ENCODE results near the gene EVL.

The EVL gene

GRCh38 chr14:100149851-100150611, 84.8 kb downstream of the EVL start:
- no peak for TF ChIP-seq CTCF (conservative IDR thresholded peaks at IDR 0.05; ENCODE audit: control insufficient read depth, insufficient read depth, low read depth, low read length)
- no peak overlapping the region for H3K4me3 ChIP-seq (ENCODE audit: control insufficient read depth, low read depth, low read length)
- DNase-seq (ENCODE audit: low read depth), result no peak

GRCh38 chr14:100150932-100151587, 85.8 kb downstream of the EVL start:
- DNase-seq (ENCODE audit: low read depth), result no peak
- no peak for TF ChIP-seq CTCF (conservative IDR thresholded peaks at IDR 0.05; ENCODE audit: control insufficient read depth, insufficient read depth, low read depth, low read length)
- no peak overlapping the region for H3K4me3 ChIP-seq (ENCODE audit: control insufficient read depth, low read depth, low read length)

GRCh38 chr14:100152091-100152490, 86.9 kb downstream of the EVL start:
- no peak overlapping the region for H3K4me3 ChIP-seq (ENCODE audit: control insufficient read depth, low read depth, low read length)
- TF ChIP-seq CTCF (conservative IDR thresholded peaks at IDR 0.05; ENCODE audit: control insufficient read depth, insufficient read depth, low read depth, low read length), result no peak
- no peak for DNase-seq (ENCODE audit: low read depth)

GRCh38 chr14:100153560-100153959, 88.3 kb downstream of the EVL start:
- TF ChIP-seq CTCF (conservative IDR thresholded peaks at IDR 0.05; ENCODE audit: control insufficient read depth, insufficient read depth, low read depth, low read length), result no peak
- no peak overlapping the region for H3K4me3 ChIP-seq (ENCODE audit: control insufficient read depth, low read depth, low read length)
- no peak for DNase-seq (ENCODE audit: low read depth)

- H3K4me3 ChIP-seq (ENCODE audit: control insufficient read depth, low read depth, low read length), result no peak overlapping the region
- peak; percentile 76 for TF ChIP-seq CTCF (conservative IDR thresholded peaks at IDR 0.05; ENCODE audit: control insufficient read depth, insufficient read depth, low read depth, low read length)
- DNase-seq (ENCODE audit: low read depth), result peak; percentile 47
Observed at GRCh38 chr14:100155049-100155621, 89.9 kb downstream of the EVL start.

GRCh38 chr14:100155756-100156616, 90.8 kb downstream of the EVL start:
- TF ChIP-seq CTCF (conservative IDR thresholded peaks at IDR 0.05; ENCODE audit: control insufficient read depth, insufficient read depth, low read depth, low read length), result no peak
- no peak overlapping the region for H3K4me3 ChIP-seq (ENCODE audit: control insufficient read depth, low read depth, low read length)
- no peak for DNase-seq (ENCODE audit: low read depth)

All from fibroblast of mammary gland (primary cell).